Right lobe of liver (tissue), 6 donors: ENCODE results near the gene C10orf71. TPM values are rescaled to one million over a fixed set of nuclear protein-coding genes. Genes with fewer than 3 reads are reported as not detected.

Source experiments
- ATAC-seq, 4 donors: fragments of 200-7000 bp; cut with Tn5 transposase; one replicate each; pipeline ENCODE4 v1.9.1; 2020; ENCODE audit warnings: mild to moderate bottlenecking in 4 of 4, moderate library complexity in 4 of 4
- DNase-seq, 3 donors: peaks; one replicate each; pipeline ENCODE4 v3.0.0-alpha.2; 2020
- H3K27ac ChIP-seq, 3 donors: fragments of 200-600 bp; one replicate each; pipeline ENCODE4 v1.8.0; 2022
- H3K27me3 ChIP-seq, 2 donors: fragments of 200-600 bp; one replicate each; pipeline ENCODE4 v1.8.0; 2022
- H3K36me3 ChIP-seq, 4 donors: fragments of 200-600 bp; sonication (generic) in 1 of 4; one replicate each; pipeline versions ENCODE4 v1.5.1 to v1.8.0; 2017 to 2022; ENCODE audit warnings: control low read depth in 1 of 4
- H3K4me1 ChIP-seq, 4 donors: fragments of 200-600 bp; sonication (generic) in 1 of 4; one replicate each; pipeline versions ENCODE4 v1.5.1 to v1.8.0; 2017 to 2022; ENCODE audit warnings: control low read depth in 1 of 4
- H3K4me3 ChIP-seq, 3 donors: fragments of 200-600 bp; one replicate each; pipeline ENCODE4 v1.8.0; 2022
- H3K9me3 ChIP-seq, 4 donors: fragments of 200-600 bp; sonication (generic) in 1 of 4; one replicate each; pipeline versions ENCODE4 v1.5.1 to v1.8.0; 2017 to 2022; ENCODE audit warnings: control low read depth in 1 of 4
- POLR2A ChIP-seq: fragments of 450-650 bp; IDR thresholded peaks from one replicate; pipeline ENCODE4 v1.6.1; 2017; ENCODE audit warnings: antibody characterized with exemption, mild to moderate bottlenecking
- WGBS: methylation state at CpG from one replicate; pipeline ENCODE4 v1.1.6; 2018; ENCODE audit warnings: low coverage, low lambda C conversion rate; ENCODE audit not compliant: insufficient coverage; ENCODE audit errors: missing lambda C conversion rate; 5-methylcytosine and 5-hydroxymethylcytosine counted together
- intact Hi-C, 2 donors: fragments of 100-400 bp; cut with DNase I; formaldehyde crosslinking; loops; one replicate each; pipeline versions ENCODE4 v1.11.2 to v1.14.1; 2022
- total RNA-seq, 6 experiments: library from RNA; depleted of rRNA in 2 of 6; stranded (reverse); fragments of >200 nt in 2 of 6; fragmentation: NEBNext Ultra II Directional in 3 of 6; extraction: Animal tissue kit (Norgen Biotek cat#: 25700) in 3 of 6; gene quantifications; one replicate each; pipeline versions ENCODE4 v1.1.0 to v1.2.4, GENCODE V29; 2016 to 2023
- TF ChIP-seq, protein P1 (sequence below), 4 donors: fragments of 200-600 bp in 3 of 4; fragments of 450-650 bp in 1 of 4; IDR thresholded peaks; one replicate each; pipeline versions ENCODE4 v1.5.1 to v1.8.0; 2016 to 2022; ENCODE audit warnings: antibody characterized with exemption in 4 of 4, mild to moderate bottlenecking in 2 of 4
- donor health status: DM: no; HTN: yes; CAD: no.
- donor health status: DM: no; HTN: no; CAD: no.
- donor health status: DM: no; HTN: no; CAD: no.
- donor health status: DM: no; HTN: yes; CAD: no.
- donor health status: DM: no; HTN: yes; CAD: no.

C10orf71 gene
- total RNA-seq, 6 experiments from 2014 or later: 0.04 to 0.12 TPM; not detected in 4

DNA sequence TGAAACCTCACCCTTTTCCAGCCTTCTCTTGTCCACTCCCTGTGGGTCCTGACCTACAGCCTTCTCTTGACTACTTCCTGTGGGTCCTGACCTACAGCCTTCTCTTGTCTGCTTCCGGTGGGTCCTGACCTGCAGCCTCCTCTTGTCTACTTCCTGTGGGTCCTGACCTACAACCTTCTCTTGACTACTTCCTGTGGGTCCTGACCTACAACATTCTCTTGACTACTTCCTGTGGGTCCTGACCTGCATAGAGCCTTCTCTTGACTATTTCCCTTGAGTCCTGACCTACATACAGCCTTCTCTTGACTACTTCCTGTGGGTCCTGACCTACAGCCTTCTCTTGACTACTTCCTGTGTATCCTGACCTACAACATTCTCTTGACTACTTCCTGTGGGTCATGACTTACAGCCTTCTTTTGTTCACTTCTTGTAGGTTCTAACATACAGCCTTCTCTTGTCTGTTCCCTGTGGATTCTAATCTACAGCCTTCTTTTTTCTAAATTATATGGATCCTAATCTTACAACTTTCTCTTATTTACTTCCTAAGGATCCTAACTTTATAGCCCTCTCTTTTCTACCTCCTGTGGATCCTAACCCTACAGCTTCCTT, 36.5 kb downstream of the C10orf71 start:
- H3K4me1 ChIP-seq: no peaks in the 10 kb centered on the region
- ATAC-seq: no peak
- WGBS: 40% methylated on average over 1 of the region's 1 CpG

GRCh38 chr10:49338604-49339003, 39.6 kb downstream of the C10orf71 start:
- Histone ChIP-seq H3K4me3 (no peak overlapping the region), H3K9me3 (no peaks in the 10 kb centered on the region), H3K27ac (no peak overlapping the region), H3K36me3 (no peaks in the 10 kb centered on the region), H3K4me1 (no peaks in the 10 kb centered on the region), H3K27me3 (no peaks in the 10 kb centered on the region)
- WGBS: 70% methylated on average over 1 of the region's 1 CpG
- no peak for TF ChIP-seq POLR2A
- TF ChIP-seq, protein P1, sequence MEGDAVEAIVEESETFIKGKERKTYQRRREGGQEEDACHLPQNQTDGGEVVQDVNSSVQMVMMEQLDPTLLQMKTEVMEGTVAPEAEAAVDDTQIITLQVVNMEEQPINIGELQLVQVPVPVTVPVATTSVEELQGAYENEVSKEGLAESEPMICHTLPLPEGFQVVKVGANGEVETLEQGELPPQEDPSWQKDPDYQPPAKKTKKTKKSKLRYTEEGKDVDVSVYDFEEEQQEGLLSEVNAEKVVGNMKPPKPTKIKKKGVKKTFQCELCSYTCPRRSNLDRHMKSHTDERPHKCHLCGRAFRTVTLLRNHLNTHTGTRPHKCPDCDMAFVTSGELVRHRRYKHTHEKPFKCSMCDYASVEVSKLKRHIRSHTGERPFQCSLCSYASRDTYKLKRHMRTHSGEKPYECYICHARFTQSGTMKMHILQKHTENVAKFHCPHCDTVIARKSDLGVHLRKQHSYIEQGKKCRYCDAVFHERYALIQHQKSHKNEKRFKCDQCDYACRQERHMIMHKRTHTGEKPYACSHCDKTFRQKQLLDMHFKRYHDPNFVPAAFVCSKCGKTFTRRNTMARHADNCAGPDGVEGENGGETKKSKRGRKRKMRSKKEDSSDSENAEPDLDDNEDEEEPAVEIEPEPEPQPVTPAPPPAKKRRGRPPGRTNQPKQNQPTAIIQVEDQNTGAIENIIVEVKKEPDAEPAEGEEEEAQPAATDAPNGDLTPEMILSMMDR (IDR thresholded peaks at IDR 0.05): no peak
- no peak for DNase-seq
- ATAC-seq: no peak
- intact Hi-C loops: no loop called here

More for the DNA sequence above, 36.5 kb downstream of the C10orf71 start:
- no peaks in the 10 kb centered on the region for H3K36me3 ChIP-seq
- no peaks in the 10 kb centered on the region for H3K27me3 ChIP-seq
- TF ChIP-seq, protein P1 (IDR thresholded peaks at IDR 0.05): no peak
- TF ChIP-seq POLR2A: no peak
- H3K9me3 ChIP-seq: no peaks in the 10 kb centered on the region
- no peak overlapping the region for H3K27ac ChIP-seq
- intact Hi-C loops: no loop called here
- DNase-seq: no peak
- no peak overlapping the region for H3K4me3 ChIP-seq

DNA sequence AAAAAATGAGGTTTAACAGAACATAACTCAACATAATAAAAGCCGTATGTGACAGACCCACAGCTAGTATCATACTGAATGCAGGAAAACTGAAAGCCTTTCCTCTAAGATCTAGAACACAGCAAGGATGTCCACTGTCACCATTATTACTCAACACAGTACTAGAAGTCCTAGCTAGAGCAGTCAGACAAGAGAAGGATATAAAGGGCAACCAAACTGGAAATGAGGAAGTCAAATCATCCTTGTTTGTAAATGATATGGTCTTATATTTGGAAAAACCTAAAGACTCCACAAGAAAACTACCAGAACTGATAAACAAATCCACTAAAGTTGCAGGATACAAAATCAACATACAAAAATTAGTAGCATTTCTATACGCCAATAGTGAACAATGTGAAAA, 45.9 kb downstream of the C10orf71 start:
- no peaks in the 10 kb centered on the region for H3K36me3 ChIP-seq
- no peak overlapping the region for H3K27ac ChIP-seq
- WGBS: 39% methylated on average over 2 of the region's 2 CpGs
- intact Hi-C loops: no loop called here
- H3K27me3 ChIP-seq: no peaks in the 10 kb centered on the region
- no peak for TF ChIP-seq POLR2A
- ATAC-seq (no peak), DNase-seq (no peak)
- H3K4me3 ChIP-seq: no peak overlapping the region
- H3K4me1 ChIP-seq: no peaks in the 10 kb centered on the region
- no peaks in the 10 kb centered on the region for H3K9me3 ChIP-seq

DNA sequence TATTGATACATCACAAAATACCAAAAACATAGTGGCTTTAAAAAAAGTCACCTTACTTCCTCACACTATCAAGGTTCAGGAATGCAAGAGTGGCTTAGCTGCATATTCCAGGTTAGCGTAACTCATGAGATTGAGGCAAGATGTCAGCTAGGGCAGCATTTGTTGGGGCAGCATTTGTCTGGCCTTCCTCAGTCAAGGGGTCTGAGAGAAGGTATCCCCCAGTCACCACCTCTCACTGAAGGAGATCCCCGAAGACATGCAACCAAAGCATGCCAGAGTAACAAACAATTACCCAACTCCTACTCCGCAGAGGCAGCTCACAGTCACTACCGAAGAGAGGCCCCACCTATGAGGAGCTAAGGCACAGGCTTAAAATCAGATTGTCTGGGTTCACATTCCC, 48.4 kb downstream of the C10orf71 start:
- Histone ChIP-seq H3K4me3 (no peak overlapping the region), H3K27ac (no peak overlapping the region), H3K36me3 (no peaks in the 10 kb centered on the region), H3K27me3 (no peaks in the 10 kb centered on the region), H3K9me3 (no peaks in the 10 kb centered on the region), H3K4me1 (no peaks in the 10 kb centered on the region)
- WGBS: 80% methylated on average over 1 of the region's 4 CpGs
- DNase-seq (no peak), ATAC-seq (no peak)
- no peak for TF ChIP-seq POLR2A
- TF ChIP-seq, protein P1 (IDR thresholded peaks at IDR 0.05): no peak
- intact Hi-C loops: no loop called here

- Histone ChIP-seq H3K4me1 (no peaks in the 10 kb centered on the region), H3K36me3 (no peaks in the 10 kb centered on the region), H3K9me3 (no peaks in the 10 kb centered on the region), H3K4me3 (no peak overlapping the region), H3K27ac (no peak overlapping the region), H3K27me3 (no peaks in the 10 kb centered on the region)
- no peak for DNase-seq
- 29% methylated on average over 1 of the region's 3 CpGs for WGBS
- intact Hi-C loops: no loop called here
- TF ChIP-seq POLR2A: no peak
- TF ChIP-seq, protein P1 (IDR thresholded peaks at IDR 0.05): no peak
- no peak for ATAC-seq
Observed at GRCh38 chr10:49347827-49348226, 48.9 kb downstream of the C10orf71 start.
